Ishikawa (cell line): ENCODE data around the gene GRM7.

ENCODE experiments used
- CREB1 ChIP-seq: IDR thresholded peaks from 2 replicates; pipeline ENCODE4 v1.6.1; 2012; ENCODE audit warnings: low read depth
- EP300 ChIP-seq: IDR thresholded peaks from 2 replicates; pipeline ENCODE4 v1.6.1; 2012; ENCODE audit warnings: borderline replicate concordance
- TF ChIP-seq, protein P1 (sequence below): IDR thresholded peaks from 2 replicates; pipeline ENCODE4 v1.6.1; 2012

DNA sequence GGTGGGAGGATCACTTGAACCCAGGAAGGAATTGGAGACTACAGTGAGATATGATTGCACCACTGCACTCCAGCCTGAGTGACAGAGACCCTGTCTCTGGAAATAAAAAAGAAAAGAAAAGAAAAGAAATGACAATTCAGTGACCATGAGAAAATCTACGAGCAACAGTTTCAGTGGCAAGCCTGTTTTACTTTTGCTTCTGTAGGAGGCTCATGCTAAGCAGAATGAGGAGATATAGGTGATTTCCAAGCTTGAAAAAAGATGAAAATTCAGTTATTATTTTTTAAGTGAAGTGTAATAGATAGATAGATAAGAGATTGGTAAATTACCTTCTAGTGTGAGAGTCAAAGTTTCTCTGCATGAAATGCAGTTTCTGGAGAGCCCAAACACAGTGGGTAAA is 651.1 kb downstream of the GRM7 start:
- TF ChIP-seq, protein P1, sequence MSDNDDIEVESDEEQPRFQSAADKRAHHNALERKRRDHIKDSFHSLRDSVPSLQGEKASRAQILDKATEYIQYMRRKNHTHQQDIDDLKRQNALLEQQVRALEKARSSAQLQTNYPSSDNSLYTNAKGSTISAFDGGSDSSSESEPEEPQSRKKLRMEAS = no peak
- TF ChIP-seq CREB1 (no peak), EP300 (no peak)
